ENCODE measurements around the gene OTOF.
A peak's percentile ranks its signal among the peaks of the same experiment; 100 is the strongest.
"Not testable (repeated sequence)": the region's sequence is repeated elsewhere in the genome, so short reads cannot be mapped to it uniquely, and the experiment has no call there.

OTOF gene

DNA sequence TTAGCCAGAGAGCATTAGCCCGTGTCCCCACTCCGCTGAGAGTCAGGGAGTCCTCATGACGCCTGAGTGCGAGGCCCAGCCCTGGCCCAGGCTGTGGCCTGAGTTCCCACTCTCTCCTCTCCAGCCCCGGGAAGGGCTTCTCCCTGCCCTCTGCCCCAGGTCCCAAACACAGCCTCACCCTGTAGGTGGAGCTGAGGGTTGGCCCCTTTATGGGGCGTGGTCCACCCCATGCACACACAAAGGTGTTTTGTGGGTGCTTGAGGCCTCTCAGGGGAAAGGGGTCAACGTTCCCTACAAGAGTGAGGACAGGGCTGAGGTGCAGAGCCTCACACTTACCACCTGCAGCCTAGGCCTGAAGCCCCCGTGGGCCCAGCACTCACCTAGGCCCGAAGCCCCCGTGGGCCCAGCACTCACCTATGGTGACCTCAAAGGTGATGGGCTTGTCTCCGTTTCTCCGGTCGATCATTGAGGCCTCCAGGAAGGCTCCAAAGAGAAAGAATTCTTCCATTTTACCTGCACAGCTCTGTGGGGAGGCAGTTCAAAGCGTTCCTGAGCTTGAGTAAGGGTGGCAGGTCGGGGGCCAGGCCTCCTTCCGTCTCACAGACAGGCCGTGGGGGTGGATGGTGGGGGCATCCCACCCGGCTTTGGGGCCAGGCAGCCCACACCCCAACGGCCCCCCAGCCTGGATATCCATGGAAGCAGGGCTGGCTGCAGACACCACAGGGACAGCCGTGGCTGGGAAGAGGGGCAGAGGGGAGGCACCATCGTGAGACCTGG lies 2.1 kb upstream of the OTOF start:
- DNase-seq (ENCODE audit: low spot score), result no peak

DNA sequence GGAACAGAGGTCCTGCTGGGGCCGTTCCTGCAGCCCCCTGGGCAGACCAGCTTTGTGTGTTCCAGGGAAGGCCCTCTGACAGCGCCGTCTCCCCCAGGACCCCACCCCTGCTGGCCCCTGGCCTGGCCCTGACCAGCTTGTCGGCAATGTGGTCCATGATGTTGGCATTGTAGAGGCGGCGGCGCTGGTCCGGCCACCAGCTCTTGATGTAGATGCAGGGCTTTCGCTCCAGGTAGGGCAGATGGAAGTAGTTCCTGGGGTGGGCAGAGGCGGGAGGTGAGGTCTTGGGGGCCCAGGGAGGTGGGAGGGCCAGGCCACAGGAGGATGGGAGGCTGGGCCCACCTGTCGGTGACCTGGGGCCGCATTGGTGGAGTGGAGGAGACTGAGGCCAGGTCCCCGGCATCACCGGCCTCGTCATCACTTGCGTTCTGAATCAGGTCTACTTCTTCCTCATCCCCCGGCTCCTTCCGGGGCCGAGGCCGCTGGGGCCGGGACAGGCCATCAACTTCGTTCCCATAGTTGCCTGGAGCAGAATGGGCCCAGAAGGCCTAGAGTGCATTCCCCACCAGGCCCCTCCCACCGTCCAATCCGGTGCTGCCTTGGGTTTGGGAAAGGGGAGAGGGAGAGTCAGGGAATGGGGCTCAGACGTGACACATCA lies 1.3 kb upstream of the OTOF start:
- DNase-seq (ENCODE audit: low spot score), result no peak

DNA sequence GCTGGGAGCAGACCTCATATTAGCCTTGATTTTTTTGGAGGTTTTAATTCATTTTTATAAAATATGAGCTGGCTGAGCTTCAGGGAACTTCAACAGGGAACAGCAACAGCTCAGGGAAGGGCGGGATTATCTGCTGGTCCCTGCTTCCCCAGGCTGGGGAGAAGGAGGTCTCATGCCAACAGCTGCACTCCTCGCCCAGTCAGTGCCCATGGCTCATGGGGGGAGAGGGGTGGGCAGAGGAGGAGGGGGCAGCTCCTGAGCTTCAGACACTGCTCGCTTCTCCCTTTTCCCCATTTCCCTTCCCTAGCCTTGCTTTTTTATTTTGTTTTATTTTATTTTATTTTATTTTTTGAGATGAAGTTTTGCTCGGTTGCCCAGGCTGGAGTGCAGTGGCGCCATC lies 442 bp upstream of the OTOF start:
- DNase-seq (ENCODE audit: low spot score), result no peak

DNA sequence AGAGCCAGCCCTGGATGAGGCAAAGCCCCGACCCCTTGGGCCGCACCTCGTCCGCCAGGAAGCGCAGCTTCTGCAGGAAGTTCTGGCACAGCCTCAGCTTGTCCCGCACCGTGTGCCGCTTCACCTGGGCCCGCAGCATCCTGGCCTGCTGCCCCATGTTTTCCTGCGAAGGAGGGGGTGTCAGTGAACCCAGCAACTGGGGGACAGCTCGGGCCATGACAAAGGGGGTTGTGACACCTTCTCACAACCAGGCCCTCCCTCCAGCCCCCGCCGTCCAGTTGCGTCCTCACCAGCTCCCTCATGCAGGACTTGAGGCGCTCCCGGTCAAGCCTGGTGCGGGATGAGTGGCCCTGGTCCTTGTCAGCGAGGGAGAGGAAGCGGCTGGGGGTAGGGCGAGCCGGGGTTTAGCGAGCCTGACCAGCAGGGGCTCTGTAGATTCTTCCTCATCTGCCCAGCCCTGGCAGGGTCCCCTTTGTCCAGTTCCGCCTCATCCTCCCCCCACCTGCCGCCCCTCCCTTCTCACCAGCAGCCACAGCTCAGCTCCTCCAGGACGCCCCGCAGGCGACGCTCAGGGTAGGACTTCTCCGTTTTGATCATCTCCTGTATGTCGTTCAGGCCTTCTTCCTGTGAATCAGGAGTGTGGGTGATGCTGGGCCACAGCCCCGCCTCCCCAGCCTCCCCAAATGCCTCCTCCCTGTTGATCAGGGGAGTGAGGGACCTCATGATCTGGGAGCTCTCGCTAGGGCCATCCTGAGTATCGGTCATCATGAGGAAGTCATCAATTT lies 606 bp downstream of the OTOF start:
- DNase-seq (ENCODE audit: low spot score), result no peak

DNA sequence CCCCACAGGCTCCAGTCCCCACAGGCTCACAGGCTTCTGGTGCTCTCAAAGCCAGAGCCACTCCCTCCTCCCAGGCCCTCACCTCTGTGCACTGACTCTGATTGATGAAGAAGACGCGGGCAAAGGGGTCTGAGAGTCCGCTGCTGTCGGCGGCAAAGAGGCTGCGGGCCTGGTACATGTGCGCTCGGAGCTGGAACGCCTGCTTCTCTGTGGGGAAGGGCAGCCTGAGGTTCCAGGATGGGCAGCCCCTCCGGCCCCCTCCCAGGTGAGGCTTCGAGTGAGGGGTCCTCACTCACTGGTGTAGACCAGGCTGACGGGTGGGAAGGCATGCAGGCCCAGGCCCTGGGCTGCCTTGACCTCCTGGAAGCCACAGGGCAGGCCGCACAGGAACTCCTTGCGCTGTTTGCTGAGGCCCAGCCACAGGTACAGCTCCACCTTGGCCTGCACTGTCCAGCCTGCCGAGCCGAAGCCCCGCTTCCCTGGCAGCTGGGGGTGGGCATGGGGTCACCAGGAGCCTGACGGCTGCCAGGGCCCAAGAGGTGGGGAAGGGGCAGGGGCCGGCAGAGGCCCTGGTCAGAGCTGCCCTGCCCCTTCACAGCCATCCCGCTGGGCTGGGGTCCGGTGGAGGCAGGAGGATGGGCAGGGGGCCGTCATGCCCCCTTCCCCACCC lies 2.0 kb downstream of the OTOF start:
- no peak for DNase-seq (ENCODE audit: low spot score)

DNA sequence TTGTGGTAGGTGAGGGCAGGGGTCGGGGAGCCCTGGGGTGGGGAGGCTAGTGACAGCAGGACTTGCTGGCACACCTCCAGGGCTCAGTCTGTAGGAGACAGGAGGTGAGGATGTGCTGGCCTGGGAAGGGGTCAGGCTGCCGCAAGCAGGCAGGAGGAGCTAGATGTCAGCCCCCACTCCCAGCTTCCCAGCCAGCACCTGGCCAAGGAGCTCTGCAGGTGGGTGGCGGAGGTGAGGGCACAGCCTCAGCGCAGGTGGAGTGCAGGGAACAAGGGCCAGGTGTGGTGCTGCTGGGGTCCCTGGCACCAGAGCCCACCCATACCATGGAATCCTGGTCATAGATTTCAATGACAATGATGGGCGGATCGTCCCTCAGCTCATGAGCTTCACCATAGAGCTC lies 2.9 kb downstream of the OTOF start:
- no peak for DNase-seq (ENCODE audit: low spot score)

DNA sequence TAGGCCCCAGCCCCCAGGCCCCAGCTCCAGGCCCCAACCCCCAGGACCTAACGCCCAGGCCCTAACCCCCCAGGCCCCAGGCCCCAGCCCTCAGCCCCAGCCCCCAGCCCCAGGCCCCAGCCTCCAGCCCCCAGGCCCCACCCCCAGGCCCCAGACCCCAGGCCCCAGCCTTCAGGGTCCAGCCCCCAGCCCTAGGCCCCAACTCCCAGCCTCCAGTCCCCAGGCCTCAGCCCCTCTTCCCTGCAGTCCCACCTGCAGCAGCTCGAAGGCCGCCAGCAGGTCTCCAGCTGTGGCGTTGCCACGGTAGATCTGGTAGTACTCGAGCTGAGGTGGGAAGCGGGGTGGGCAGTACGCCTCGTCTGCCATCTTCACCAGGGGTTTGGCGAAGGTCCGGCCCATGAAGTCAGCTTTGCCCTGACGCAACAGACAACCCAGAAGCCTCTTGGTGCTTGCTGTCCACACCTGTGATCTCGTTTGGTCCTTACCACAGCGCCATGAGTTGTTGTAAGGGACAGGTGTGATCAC lies 3.6 kb downstream of the OTOF start:
- DNase-seq (ENCODE audit: low spot score), result no peak

DNA sequence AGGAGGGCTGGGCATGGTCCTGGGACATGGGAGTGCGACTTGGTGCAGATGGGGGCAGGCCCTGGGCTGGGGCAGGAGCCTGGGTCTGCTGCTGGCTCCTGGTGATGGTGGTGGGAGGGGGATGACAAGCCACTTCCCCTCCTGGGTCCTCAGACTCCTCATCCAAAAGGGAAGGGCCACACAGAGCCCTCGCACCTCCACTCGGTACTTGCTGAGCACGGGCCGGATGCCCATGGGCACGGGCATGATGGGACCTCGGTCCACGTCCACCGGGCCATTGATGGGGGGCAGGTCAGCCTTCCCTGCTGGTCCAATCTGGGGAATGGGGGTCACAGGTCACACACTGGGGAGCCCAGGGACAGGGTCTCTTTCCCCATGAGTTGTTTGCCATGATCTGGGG lies 4.1 kb downstream of the OTOF start:
- DNase-seq (ENCODE audit: low spot score), result no peak

DNA sequence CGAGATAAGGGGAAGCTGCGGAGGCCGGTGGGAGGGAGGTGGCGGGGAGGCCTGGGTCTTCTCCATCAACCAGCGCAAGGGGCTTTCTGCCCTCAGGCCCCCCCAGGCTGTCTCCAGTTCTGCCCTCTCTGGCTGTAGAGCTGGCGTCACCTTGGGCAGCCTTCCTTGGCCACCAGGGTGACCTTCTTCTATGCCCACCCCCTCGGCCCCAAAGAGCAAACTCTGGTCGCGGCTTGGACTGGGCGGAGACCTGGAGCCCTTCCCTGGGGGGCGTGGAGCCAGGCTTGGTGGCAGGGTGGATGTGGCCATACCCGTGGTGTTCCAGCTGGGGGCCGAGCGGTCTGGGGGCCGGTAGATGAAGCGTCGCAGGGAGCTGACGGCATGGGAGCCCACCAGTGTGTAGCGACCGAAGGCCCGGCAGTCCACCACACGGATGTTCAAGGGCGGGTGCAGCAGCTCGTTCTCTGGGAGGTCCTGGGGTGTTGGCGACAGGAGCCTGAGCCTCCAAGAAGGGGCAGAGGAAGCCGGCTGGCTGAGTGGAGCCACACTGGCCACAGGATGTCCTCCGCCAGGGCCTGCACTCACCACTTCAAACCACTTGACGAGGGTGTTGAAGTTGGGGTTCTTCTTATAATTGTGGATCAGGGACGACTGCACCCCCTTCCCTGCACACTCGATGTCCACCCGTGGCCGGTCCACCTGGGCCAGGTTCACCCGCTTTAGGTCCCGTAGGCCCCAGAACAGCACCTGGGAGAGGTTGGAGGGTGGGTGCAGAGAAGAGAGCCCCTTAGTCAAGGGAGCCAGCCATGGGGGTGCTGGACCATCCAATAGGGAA lies 4.9 kb downstream of the OTOF start:
- DNase-seq (ENCODE audit: low spot score), result no peak

DNA sequence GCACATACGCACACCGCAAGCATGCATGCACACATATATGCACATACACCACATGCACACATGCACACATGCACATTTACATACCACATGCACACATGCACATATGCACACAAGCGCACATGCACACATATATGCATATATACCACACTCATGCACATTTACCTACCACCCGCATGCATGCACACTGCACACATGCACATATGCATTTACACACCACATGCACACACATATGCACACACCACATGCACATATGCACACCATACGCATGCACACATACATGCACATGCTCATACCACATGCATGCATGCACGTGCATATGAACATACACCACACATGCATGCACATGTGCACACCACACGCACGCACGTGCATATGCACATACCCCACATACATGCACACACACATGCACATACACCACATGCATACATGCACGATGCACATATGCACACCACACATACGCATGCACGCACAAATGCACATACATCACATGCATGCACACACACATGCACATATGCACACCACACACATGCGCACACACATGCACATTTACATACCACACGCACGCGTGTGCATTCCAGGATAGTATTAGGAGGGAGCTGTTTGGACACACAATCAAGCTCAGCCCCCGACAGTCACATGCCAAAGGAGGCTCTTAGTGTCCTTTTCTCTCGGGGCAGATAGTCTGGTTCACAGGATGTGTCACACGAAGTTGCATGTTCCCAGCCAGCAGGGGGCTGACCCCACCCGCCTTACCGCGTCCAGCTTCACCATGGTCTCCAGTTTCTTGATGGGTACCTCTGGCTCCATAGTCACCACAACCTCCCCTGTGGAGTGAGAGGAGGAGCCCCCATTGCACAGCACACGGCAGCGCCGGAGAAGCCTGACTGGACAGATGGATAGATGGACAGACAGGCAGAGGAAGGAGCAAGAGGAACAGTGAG lies 5.9 kb downstream of the OTOF start:
- DNase-seq (ENCODE audit: low spot score), result no peak

DNA sequence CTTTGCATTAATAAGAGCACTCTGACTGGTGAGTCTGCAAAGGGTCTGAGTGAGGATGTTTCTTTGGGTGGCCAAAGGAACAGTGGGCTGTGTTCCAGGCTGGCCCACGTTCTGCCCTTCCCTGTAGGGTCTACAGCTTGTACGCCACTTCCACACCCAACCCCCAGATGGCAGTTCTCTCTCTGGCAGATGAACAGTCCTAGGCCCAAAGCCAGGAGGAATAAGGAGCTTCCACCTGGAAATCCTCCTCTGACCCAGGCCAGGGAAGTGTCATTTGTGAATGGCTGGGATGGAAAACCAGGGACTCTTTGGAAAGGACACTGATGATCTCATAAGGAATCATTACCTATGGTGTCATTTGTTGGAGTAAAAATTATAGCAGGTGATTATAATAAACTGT lies 6.6 kb downstream of the OTOF start:
- no peak for DNase-seq (ENCODE audit: low spot score)

DNA sequence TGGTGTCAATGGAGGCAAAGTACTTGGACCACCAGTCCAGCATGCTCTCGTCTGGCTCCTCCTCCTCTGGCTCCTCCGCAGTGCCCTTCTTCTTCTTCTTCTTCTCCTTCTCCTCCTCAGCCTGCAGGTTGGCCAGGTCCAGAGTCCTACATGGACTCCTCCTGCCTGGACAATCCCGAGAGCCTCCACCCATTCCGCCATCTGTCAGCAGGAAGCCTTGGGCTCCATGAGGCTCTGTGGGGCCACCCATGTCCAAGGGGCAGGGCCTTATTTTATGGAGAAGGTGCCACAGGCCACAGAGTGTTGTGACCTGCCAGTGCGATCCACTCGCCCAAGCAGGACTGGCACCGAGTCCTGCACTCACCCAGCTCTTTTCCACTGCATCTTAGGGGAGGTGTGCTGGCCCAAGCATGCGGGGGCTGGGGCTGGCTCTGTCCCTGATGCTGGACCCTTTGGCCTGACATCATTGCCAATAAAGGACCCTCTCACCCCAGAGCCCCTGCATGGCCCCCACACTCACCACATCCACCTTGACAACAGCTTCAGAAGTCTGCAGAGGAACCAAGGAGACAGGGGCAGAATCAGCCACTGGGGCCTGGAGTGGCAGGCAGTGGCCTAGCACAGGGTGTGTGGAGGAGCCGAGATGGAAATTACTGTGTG lies 7.2 kb downstream of the OTOF start:
- DNase-seq (ENCODE audit: low spot score), result no peak

DNA sequence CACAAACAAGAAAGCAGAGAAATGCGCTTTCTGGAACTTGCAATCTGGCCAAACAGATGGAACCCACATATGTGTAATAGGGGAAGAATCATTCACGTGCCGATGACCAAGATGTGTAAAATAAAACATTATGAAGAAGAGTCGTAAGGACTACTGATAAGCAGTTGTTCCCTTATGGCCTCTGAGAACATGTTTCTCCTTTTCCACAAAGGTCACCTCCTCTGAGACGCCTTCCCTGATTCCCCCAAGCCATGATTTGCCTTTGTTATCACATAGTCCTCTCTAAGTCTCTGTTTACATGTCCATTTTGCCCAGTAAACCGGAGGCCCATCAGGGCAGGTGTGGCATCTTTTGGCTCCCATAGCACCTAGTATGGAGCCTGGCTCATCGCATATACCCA lies 8.0 kb downstream of the OTOF start:
- no peak for DNase-seq (ENCODE audit: low spot score)

DNA sequence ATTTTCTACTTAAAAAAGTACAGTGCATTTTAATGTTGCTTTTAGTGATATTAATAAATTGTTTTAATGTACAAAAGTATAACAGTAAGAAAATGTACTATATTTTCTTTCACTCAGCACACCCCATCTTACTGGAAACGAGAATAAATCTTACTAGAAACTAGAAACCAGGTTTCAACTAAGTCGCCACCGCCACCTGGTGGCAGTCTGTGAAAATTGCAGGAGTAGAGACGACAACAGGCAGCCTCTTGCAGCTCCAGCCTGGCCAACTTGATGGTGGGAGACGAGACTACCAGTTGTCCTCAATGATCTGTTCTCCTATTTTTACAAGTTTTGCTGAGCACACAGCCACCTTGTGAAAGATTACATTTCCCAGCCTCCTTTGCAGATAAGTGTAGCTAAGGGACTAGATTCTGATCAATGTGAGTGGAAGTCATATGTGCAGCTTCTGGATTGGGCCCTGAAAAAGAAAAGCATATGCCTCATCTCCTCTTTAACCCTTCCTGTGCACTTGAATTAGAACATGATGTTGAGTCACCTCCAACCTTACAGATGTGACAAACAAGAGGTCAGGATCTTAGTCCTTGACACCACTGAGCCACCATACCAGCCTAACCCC lies 8.7 kb downstream of the OTOF start:
- peak; percentile 74 for DNase-seq (ENCODE audit: low spot score)

DNA sequence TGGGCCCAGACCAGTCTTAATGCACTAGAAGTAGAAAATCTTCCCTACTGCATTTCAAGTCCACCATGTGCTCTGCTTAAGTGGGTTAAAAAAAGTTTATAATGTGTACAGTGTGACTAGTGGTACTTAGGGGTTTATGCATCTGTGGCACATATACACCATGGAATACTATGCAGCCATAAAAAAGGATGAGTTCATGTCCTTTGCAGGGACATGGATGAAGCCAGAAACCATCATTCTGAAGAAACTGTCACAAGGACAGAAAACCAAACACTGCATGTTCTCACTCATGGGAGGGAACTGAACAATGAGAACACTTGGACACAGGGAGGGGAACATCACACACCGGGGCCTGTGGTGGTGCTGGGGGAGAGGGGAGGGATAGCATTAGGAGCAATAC lies 9.4 kb downstream of the OTOF start:
- DNase-seq (ENCODE audit: low spot score), result not testable (repeated sequence)

DNA sequence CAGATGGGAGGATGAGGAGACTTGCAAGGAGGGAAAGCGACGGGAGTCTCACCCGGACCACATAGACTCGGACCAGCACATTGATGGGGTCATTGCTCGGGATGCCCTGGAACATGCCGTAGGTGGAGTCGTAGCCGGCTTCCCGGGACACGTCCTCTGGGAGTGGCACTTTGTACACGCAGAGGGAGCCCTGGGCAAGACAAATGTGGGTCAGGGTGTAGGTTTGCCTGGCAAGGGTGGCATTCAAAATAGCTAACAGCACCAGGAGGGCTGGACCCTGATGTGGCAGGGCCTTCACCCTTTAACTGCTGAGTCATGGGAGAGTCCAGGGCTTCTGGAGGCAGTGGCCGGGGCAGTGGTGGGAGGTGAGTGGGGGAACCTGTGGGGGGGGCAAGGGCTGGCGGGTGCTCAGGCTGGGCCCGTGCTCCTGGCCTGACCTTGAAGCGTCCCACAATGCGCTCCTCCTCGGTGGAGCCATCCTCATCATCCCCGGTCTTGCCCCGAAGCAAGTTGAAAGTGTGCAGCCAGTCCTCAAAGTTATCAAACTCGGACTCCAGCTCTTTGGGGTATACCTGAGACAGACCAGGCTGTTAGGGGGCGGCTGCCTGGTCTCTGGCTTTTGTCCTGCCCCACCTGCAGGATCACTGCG lies 11.1 kb downstream of the OTOF start:
- no peak for DNase-seq (ENCODE audit: low spot score)

DNA sequence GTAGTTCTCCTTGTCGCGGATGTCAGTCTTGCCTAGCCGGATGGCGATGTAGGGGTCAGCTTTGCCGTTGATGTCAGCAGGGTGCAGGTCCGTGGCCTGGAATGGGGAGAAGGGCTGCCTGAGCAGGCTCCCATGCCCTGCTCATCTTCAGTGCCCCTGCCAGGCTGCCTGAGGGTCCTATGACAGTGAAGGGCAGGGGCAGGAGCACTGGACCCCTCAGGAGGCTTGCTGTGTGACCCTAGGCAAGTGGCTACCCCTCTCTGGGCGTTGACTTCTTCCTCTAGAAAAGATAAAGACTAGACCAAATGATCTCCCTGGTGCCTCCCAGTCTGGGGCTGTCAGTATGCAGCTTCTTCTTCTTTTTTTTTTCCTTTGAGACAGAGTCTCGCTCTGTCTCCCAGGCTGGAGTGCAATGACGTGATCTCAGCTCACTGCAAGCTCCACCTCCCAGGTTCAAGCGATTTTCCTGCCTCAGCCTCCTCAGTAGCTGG lies 11.9 kb downstream of the OTOF start:
- no peak for DNase-seq (ENCODE audit: low spot score)

DNA sequence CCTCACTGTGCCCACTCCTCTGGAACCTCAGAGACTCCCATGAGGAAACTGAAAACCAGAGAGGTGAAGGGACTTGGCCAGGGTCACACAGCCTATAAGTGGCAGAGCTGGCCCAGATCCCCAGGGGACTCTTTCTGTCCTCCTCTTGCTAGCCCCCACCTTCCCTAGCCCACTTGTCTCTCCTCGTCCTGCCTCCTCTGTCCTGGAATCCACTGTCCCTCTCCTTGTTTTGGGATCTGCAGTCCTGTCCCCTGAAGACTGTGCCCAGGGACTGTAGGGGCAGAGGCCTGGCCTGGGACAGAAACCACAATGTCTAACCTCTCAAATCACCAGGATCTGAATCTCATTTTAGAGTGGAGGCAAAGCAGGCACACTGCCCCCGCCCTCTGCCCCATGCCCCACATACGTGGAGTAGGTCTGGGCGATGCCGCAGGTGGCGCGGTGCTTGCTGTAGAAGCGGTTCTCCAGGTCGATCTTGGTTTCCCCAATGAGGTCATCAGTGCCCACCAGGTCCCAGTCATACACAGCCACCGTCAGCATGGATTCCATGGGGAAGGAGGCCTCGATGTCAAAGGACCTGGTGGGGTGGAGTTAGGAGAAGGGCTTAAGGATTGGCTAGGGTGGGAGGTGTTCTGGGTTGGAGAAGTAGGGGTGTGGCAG lies 12.5 kb downstream of the OTOF start:
- no peak for DNase-seq (ENCODE audit: low spot score)

Measured in AG08396 (cell line).